ENCODE results near the gene ESRRB.
"Not testable (repeated sequence)": the region's sequence is repeated elsewhere in the genome, so short reads cannot be mapped to it uniquely, and the experiment has no call there.

The ESRRB gene

DNA sequence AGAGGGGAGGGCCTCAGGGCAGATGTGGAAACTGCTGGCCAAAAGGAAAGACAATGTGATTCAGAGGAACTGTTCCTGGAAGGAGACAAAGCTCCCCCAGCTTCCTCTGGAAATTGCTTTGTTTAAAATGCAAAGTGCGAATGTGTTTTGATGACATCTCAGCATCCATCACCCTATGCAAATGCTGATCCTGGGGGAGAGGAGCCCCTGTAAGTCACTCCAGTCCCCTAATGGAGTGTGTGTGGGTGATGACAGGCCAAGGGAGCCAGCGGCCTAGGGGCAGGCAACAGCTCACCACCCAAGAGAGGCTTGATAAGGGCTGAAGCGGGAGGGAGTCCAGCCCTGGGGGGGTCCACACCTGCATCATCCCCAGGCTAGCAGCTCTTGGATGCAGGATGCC is 134.2 kb downstream of the ESRRB start:
- intact Hi-C loops (cut with DNase I): no loop called here
- no peak for DNase-seq

DNA sequence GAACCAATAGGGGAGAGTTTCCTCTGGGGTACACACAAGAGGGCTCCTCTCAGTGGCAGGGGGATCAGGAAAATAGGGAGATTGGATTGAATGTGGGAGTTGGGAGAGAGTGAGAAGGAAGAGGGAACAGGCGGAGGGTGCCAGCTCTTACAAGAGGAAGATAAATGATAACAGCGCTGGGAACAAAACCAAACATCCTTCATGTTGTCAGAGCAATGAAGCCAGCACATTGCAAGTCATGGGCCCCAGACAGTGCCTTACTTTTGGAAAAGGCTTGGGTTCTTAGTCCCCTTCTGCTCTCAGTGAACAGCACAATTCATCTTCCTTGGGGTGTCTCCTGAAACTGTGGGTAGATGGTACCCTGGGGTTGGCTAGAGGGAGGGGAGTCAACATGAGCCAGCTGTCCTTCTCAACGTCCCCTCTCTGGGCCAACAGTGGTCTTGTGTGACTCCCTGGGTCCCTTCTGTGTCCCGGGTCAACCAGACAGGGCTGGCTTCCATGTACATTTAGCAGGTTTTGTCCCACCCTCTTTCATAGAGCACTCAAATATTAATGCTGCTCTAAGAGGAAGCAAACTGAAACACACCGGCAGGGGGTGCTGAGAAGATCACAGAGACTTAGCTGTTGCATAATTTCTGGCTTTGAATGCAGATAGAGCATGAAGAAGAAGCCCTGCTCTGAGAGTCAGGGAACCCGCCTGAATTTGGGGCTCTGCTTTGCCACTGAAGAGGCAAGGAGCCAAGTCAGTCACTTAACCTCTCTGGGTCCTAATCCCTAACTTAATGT is 138.5 kb downstream of the ESRRB start:
- intact Hi-C loops (cut with DNase I): no loop called here
- peak in 34 of 42 donors; percentile 8 to 67 (median 36) for DNase-seq

GRCh38 chr14:76516884-76517283 is 140.9 kb downstream of the ESRRB start:
- DNase-seq: no peak
- intact Hi-C loops (cut with DNase I): no loop called here

GRCh38 chr14:76518366-76518765 is 142.4 kb downstream of the ESRRB start:
- DNase-seq: no peak
- intact Hi-C loops (cut with DNase I): no loop called here

GRCh38 chr14:76525106-76525821 is 149.3 kb downstream of the ESRRB start:
- intact Hi-C loops (cut with DNase I): no loop called here
- no peak for DNase-seq

GRCh38 chr14:76531085-76531484 is 155.1 kb downstream of the ESRRB start:
- DNase-seq: no peak
- intact Hi-C loops (cut with DNase I): no loop called here

GRCh38 chr14:76531821-76532318 is 155.9 kb downstream of the ESRRB start:
- no peak for DNase-seq
- intact Hi-C loops (cut with DNase I): no loop called here

DNA sequence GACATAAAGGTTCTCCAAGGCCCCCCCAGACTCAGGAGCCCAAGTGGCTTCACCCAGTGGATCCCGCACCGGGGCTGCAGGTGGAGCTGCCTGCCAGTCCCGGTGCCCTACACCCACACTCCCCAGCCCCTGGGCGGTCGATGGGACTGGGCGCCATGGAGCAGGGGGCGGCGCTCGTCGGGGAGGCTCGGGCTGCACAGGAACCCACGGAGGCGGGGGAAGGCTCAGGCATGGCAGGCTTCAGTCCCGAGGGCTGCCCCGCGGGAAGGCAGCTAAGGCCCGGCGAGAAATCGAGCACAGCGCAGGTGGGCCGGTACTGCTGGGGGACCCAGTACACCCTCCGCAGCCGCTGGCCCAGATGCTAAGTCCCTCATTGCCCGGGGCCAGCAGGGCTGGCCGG is 160.7 kb downstream of the ESRRB start:
- intact Hi-C loops (cut with DNase I); DNase-seq: not testable (repeated sequence)

GRCh38 chr14:76537906-76538647 is 162.1 kb downstream of the ESRRB start:
- DNase-seq: peak in 1 of 42 donors; percentile 8
- intact Hi-C loops (cut with DNase I): no loop called here

DNA sequence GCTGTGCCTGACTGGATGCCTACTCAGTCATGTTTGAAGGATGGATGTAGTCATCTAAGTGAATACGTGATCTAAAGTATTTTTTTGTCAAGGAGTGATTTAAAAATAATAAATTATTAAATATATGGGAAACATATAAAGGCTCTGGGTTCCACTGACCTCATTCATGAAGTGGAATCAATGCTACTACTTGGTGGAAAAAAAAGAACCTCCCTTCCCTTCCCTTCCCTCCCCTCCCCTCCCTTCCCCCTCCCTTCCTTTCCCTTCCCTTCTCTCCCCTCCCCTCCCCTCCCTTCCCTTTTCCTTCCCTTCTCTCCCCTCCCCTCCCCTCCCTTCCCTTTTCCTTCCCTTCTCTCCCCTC is 162.7 kb downstream of the ESRRB start:
- intact Hi-C loops (cut with DNase I): no loop called here
- no peak for DNase-seq

- DNase-seq: no peak
- intact Hi-C loops (cut with DNase I): no loop called here
Measured at GRCh38 chr14:76539130-76539529, 163.2 kb downstream of the ESRRB start.

DNA sequence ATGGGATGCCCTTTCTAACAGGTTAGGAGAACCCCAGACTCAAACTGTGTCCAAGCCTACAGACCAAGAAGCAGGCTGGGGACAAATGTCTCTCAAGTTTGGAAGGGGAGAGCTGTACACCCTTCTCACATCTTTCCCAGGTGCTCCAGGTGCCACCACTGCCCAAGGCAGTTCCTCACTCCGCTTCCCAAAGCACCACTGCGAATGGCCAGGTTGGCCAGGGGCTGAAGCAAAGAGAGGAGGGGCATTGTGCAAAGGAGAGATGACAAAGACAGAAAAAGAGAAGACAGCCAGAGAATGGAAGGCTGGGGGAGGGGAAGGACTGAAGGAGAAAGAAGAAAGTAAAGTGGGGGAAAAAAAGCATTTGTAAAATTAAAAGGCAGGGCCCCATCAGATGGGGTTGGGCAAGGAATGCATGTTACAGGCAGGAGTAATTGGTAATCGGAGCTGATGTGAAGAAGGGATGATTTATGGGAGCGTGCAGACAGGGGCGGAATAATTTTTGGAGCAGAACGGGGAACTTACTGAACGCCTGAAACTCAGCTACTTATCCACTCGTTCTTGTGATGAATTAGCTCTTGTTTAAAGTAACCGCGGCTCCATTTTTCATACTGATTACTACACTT is 165.8 kb downstream of the ESRRB start:
- peak in 11 of 42 donors; percentile 6 to 49 (median 23) for DNase-seq

DNA sequence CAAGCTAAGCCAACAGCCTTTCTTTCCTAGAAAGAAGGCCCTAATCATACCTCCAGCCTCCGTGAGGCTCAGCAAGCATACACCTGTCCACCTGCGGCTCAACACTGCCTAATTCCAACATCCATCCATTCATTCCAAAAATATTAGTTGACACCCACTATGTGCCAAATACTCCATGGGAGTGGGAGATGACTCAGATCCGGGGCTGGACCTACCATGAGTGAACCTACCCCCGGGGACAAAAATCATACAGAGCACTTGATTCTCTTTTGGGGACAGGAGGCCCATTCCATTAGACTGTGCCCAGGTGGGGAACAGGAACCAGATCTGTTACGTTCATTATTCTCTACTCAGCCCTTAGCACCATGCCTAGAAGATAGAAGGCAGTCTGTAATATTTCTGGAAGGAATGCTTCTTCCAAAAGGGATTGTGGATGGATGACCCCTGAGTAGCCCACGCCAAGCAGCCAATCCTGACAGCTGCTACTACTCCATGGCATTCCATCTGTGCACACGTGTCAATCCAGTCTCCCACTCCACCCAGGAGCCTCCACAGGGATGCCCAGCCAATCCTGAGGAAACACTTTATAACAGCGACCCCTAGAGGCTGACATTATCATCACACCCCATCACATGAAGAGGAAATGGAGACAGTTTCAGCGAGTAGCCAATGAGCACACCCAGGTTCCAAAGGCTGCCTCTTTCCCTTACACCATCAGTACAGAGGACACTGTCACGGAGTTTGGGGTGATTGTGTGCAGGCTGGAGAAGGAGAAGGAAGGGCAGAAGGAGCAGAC is 170.7 kb downstream of the ESRRB start:
- intact Hi-C loops (cut with DNase I): no loop called here

More for the DNA sequence above, 165.8 kb downstream of the ESRRB start:
- intact Hi-C loops (cut with DNase I): no loop called here

GRCh38 chr14:76547831-76548230 is 171.9 kb downstream of the ESRRB start:
- DNase-seq: no peak
- intact Hi-C loops (cut with DNase I): no loop called here

More for the DNA sequence above, 170.7 kb downstream of the ESRRB start:
- peak in 7 of 42 donors; percentile 7 to 45 (median 23) for DNase-seq

GRCh38 chr14:76550534-76550933 is 174.6 kb downstream of the ESRRB start:
- no peak for DNase-seq
- intact Hi-C loops (cut with DNase I): no loop called here

DNA sequence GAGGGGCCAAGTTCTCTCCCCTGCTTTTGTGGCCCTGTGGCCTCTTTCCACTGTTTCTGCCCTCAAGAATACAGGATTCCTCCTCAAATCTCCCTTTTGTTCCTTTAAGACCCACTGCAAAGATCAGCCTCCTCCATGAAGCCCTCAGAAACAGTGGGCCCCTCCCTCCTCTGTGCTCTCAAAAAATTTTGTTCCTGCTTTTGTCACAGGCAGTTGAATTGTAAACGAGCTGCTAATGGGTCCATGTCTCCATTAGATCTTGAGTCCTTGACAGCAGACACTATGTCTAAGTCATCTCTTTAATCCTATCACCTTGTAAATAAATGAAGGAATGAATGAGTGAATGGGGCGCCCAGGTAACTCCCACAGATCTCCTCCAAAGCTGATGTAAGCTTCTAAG is 175.2 kb downstream of the ESRRB start:
- intact Hi-C loops (cut with DNase I): no loop called here
- no peak for DNase-seq
